ENCODE measurements around the gene AGAP1.
"Not testable (repeated sequence)": the region's sequence is repeated elsewhere in the genome, so short reads cannot be mapped to it uniquely, and the experiment has no call there.

AGAP1 gene

DNA sequence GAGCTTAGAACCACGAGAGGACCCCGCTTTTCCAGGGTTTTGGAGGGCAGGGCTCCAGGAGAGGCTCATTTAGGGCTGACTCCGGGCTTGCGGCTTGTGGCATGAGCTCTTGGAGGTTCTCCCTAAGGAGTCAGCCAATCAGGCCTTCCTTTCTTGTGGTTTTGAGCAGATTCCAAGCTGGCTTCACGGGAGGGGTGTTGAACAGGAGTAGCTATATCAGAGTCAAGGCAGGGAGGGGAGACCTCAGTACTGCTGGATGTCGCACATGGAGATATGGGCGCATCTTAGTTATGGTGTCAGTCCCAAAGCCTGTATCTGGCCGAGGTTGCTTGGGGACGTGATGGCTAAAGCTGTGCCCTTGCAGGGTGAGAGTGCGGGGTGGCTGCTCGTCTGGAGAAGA is 98.6 kb downstream of the AGAP1 start:
- DNase-seq (ENCODE audit: low read depth) = no peak

DNA sequence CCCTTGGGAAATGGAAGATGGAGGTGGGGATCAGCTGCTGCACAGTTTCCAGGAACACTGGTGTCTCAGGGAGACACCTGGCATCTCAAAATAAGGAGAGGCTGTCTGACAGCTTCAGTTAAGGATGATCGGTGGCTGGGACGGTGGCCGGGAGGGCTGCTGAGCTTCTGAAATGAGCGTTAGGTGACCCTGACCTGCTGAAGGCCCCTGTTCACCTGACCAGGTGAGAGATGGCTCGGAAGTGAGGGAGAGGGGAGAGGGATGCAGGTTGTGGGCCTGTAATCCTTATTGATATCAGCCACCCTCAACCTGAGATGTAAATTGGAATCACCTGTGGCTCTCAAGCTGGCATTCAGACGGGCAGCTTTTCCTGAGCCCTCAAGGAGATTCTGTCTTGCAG is 99.0 kb downstream of the AGAP1 start:
- DNase-seq (ENCODE audit: low read depth) = no peak

GRCh38 chr2:235594041-235594440 is 100.2 kb downstream of the AGAP1 start:
- no peak for DNase-seq (ENCODE audit: low read depth)

GRCh38 chr2:235594964-235595363 is 101.1 kb downstream of the AGAP1 start:
- DNase-seq (ENCODE audit: low read depth) = no peak

DNA sequence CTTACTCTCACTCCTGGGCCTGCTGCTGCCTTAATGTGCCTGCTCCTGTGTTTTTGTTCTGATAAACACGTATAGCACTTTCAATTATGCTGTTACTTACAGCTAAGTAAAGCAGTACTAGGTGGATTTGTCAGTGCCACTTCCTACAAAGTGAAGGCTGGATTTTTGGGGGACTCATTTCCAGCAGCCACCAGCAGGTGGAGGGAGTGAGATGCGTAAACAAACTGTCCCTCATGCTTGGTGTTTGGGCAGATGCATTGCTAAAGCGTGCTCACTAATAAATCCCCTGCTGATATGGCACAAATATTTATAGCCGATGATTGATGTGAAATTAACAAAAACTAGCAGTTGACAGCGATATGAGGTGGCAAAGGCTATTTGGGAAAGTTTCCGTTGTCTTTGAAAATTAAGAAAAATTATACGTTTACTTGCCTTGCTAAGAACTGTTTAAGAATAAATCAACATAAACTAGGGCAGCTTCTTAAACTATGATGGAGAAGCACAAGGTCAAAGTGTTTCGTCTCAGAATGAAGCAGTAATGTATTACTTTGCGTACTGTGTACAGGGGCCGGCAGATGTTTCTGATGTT is 101.7 kb downstream of the AGAP1 start:
- DNase-seq (ENCODE audit: low read depth) = peak; percentile 10

GRCh38 chr2:235596272-235596671 is 102.4 kb downstream of the AGAP1 start:
- DNase-seq (ENCODE audit: low read depth) = no peak

GRCh38 chr2:235597081-235597615 is 103.3 kb downstream of the AGAP1 start:
- no peak for DNase-seq (ENCODE audit: low read depth)

- DNase-seq (ENCODE audit: low read depth) = no peak
These were observed 104.2 kb downstream of the AGAP1 start for GRCh38 chr2:235598026-235598425.

GRCh38 chr2:235598532-235599531 is 105.0 kb downstream of the AGAP1 start:
- DNase-seq (ENCODE audit: low read depth) = no peak

DNA sequence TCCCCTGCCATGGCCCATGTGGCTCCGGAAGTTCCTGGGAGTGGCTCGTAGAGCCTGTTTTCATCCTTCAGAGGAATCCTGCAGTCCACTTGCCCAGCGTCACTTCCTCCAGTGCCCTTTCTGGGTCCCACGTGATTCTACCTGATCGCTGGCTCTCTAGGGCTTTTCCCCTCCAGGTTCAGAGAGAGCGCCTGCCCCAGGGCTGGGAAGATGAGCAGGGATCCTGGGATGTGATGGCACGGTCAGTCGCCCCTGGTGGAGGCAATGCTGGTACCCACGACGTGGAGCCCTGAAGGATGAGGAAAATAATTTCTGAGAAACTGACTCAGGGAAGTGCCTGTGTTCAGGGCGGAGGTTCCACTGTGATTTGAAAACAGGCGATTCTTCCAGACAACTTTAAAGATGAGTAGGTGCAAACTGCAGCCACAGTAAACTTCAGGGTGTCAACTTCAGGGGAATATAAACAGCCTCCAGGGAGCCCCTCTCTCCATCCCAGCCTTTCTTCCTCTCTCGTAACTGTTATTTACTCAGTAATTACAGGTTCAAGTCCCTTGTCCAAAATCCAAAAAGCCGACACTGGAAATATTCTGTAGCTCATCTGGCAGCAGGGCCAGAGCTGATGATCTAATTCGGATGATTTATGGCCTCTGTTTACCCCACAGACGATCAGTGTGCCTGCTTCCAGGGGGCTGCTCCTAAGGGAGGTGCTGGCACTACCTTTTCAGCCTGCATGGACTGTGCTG is 105.9 kb downstream of the AGAP1 start:
- DNase-seq (ENCODE audit: low read depth) = no peak

DNA sequence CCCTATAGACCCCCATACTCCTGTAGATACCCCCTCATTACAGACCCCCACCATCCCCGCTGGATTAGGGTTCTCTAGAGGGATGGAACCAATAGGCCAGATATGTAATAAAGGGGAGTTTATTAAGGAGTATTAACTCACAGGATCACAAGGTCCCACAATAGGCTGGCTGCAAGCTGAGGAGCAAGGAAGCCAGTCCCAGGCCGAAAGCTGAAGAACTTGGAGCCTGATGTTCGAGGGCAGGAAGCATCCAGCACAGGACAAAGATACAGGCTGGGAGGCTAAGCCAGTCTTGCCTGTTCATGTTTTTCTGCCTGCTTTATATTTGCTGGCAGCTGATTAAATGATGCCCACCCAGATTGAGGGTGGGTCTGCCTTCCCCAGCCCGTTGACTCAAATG is 106.6 kb downstream of the AGAP1 start:
- DNase-seq (ENCODE audit: low read depth) = no peak

DNA sequence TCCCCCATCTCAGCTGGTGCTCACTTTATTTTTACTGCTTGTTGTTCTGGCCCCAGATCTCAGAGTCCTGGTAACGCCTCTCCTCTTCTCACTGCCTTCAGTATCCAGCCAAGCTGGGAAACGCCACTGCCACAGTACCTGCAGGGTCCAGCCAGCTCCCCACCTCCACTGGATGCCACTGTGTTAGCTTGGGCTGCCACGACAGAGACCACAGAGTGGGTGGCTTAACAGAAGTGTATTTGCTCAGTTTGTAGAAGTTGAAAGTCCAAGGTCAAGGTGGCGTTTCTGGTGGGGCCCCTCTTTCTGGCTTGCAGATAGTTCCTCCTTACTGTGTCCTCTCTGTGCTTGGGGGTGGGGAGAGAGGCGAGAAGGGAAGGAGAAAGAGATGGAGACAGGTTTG is 107.1 kb downstream of the AGAP1 start:
- no peak for DNase-seq (ENCODE audit: low read depth)

GRCh38 chr2:235601960-235602704 is 108.3 kb downstream of the AGAP1 start:
- no peak for DNase-seq (ENCODE audit: low read depth)

DNA sequence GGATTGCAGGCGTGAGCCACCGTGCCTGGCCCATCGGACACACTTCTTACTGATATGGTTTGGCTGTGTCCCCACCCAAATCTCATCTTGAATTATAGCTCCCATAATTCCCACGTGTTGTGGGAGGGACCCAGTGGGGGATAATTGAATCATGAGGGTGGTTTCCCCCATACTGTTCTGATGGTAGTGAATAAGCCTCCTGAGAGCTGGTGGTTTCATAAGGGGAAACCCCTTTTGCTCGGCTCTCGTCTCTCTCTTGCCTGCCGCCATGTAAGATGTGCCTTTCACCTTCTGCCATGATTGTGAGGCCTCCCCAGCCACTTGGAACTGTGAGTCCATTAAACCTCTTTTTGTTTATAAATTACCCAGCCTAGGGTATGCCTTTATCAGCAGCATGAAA is 109.1 kb downstream of the AGAP1 start:
- not testable (repeated sequence) for DNase-seq (ENCODE audit: low read depth)

- no peak for DNase-seq (ENCODE audit: low read depth)
These were observed 109.8 kb downstream of the AGAP1 start for GRCh38 chr2:235603659-235604058.

DNA sequence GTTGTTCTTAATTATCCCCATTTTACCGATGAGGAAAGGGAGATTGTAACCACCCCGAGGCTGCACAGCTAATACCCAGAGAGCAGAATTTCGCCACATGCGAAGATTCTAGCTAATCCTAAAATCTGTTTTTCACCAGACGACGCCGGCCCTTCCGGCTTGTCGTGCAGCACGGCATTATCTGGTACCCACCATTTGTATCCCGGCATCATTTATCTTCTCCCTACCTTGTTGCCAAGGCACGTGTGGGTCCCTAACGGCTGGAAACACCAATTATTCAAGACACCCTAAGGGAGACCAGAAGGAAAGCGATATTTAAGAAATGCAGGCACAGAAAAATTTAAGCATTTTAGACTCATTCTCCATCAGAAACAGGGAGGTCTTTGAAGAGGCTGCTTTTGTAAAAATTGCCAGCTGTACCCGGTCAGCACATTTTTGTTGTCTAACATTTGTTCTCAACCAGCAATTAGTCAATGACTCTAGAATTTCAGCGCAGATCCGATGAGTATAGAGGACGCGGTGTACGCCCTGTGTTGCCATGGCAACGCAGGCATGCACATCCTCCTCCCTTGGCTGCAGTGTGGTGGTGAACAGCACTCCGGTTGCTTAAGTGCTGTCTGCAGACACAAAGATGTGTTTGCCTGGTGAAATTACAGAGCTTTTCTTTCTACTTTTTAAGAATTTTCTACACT is 111.6 kb downstream of the AGAP1 start:
- no peak for DNase-seq (ENCODE audit: low read depth)

DNA sequence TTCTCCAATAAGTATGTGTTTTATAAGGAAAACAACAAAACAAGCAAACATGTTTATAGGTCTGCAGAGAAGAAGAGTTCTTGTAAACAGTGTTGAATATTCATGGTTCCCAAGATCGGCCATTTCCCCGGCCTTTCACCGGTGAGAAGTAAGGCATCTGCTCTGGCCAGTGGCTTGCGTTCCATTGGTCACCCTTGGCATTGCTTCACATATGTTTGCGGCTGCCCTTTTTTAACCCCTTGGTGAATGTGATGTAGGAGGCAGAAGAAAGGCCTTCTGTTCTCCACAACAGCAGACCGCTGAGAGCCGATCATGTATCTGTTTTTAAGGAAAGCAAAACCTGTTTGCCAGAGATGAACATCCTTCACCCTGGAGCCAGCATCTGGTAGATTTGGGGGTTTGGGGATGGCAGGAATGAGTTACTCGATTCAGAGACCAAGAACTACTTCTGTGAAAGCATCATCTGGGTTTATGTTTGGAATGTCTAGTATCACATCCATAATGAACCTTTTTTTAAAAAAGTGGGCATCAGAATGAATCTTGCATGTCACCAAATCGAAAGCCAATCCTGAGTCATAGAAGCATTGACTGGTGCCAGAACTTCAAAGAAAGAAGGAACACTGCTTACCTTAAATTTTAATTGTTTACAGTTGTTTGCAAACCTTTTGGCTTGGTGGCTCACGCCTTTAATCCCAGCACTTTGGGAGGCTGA is 112.3 kb downstream of the AGAP1 start:
- DNase-seq (ENCODE audit: low read depth) = no peak

GRCh38 chr2:235607546-235608199 is 113.8 kb downstream of the AGAP1 start:
- DNase-seq (ENCODE audit: low read depth) = no peak

DNA sequence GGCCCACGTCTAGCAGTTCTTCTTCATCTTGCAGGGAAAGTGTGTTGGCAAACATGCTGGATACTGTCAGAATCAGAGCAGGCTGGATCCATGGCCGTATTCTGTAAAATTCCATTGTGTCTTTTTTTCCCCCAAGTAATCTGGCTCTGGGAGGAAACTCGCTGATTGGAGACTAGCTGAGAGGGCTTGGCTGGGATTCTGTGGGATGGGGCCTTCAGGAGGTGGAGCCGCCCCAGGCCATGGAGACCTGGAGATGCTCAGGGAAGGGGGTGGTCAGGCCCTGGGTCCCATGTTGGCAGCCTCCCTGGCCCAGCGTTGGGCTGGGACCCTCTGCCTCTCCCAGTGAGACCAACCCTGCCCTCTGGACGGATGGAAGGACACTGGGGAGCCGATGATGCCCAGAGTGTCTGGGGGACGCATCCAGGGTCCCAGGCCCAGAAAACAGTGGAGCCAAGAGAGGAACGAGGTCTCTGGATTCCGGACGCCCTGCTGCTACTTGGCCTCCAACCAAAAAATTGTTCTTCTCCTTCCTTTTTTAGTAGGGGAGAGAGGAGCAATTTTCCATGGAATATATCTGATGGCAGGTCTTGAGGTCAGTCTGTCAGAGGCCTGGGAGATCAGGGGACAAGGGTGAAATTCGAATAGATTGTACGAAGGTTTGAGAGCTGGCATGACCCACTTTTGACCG is 114.5 kb downstream of the AGAP1 start:
- DNase-seq (ENCODE audit: low read depth) = no peak
